HG02840 (cell line): ENCODE results near the gene STAT5B.
"Not testable (repeated sequence)": the region's sequence is repeated elsewhere in the genome, so short reads cannot be mapped to it uniquely, and the experiment has no call there.

Source experiments
- ATAC-seq: cut with Tn5 transposase; IDR thresholded peaks from one replicate; pipeline ENCODE4 v1.9.1; 2021; ENCODE audit warnings: mild to moderate bottlenecking, moderate library complexity, moderate number of reproducible peaks; ENCODE audit not compliant: unreplicated experiment, low FRiP score

The STAT5B gene

DNA sequence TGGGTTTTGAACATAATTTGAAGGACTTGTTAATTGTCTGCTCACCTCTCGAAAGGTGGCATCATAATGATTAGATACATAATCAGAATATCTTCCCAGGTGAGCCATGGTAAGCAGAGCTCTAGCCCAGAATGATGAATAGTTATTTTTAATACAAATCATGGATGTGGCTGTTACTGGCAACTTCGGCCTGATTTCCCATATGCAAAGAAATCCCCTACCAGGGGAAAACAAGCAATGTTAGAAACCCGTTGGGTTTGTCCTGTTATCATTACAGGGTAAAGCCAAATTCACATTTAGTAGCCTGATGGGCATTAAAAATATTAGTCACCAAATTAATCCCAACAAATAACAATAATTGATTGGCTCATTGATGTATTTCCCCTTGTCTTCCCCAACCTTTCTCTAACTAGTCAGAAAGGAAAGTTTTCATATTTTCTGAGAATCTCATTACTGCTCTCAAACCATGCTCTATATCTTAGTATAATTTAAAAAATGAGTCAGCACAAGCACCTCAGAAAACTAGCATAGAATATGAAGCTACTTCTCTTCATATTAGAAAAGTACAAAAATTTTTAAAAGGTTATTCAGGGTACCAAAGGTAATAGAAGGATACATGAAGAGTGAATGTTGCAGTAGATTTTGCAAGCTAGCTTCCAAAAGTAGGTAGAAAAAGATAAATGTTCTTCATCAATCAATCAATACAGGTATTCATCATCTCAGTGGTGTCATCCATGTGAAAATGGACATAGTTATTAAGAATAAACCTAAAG, 5.0 kb downstream of the STAT5B start:
- ATAC-seq: no peak

DNA sequence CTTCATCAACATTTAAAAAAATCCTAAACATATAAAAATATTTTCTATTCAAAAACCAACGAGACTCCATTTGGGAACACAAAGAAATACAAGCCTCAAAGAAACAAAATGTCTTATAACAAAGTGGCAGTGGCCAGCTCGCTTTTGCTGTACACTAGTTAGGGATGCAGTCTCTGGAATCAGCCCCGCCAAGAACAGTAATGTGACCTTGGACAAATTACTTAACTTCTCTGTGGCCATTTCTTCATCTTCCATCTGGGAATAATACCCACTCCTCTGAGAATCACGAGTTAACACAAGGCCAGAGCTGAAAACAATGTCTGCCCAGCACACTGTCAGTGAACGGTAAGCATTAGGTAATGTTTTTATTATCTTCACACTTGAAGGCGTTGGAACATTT, 5.6 kb downstream of the STAT5B start:
- no peak for ATAC-seq

DNA sequence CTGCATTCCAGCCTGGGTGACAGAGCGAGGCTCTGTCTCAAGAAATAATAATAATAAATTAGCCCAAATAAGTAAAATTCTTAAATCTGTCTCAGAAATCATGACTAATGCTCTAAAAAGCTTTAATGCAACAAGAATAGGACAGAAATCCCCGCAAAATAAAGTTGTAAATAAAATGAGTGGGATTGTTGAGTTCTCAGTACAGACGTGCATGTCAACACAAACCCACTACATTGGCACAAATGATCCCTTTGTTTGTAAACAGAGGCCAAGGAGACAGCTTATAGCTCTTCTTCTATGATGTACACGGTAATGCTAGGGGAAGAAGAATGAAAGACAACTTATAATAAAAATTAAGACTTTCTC, 6.0 kb downstream of the STAT5B start:
- no peak for ATAC-seq

GRCh38 chr17:42268236-42268635, 8.0 kb downstream of the STAT5B start:
- no peak for ATAC-seq

DNA sequence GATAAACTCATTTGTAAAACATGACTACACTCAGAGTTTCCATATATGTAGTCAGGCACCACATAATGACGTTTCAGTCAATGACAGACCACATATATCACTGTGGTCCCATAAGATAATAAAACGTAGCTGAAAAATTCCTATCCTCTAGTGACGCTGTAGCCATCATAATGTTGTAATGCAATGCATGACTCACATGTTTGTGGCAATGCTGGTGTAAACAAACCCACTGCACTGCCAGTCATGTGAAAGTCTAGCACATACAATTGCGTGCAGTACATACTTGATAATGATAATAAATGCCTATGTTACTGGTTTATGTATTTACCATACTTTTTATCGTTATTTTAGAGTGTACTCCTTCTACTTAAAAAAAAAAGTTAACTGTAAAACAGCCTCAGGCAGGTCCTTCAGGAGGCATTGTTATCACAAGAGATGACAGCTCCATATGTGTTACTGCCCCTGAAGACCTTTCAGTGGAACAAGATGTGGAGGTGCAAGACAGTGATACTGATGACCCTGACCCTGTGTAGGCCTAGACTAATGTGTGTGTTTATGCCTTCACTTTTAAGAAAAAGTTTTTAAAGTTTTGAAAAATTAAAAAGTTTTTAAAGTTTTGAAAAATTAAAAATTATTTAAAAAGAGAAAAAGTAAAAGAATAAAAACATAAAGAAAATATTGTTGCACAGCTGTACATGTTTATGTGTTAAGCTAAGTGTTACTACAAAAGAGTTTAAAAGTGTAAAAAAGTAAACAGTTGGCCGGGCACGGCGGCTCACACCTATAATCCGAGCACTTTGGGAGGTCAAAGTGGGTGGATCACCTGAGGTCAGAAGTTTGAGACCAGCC, 9.0 kb downstream of the STAT5B start:
- ATAC-seq: no peak

DNA sequence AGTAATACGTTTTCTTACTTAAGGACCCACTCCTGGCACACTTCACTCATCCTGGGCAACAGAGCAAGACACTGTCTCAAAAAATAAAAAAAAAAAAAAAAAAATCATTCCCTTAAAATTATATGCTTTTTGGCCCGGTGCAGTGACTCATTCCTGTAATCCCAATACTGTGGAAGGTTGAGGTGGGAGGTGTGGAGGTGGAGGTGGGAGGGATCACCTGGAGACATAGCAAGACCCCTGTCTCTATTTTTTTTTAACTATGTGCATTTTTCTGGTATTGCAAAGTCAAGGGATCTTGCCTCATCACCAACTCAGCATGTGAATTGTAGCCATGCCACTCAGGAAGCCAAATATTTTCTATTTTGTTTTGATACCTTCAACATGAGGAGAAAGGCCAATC, 9.7 kb downstream of the STAT5B start:
- no peak for ATAC-seq

DNA sequence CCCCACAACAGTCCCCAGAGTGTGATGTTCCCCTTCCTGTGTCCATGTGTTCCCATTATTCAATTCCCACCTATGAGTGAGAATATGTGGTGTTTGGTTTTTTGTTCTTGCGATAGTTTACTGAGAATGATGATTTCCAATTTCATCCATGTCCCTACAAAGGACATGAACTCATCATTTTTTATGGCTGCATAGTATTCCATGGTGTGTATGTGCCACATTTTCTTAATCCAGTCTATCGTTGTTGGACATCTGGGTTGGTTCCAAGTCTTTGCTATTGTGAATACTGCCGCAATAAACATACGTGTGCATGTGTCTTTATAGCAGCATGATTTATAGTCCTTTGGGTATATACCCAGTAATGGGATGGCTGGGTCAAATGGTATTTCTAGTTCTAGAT, 11.8 kb downstream of the STAT5B start:
- ATAC-seq: not testable (repeated sequence)

- no peak for ATAC-seq
Observed at GRCh38 chr17:42260318-42260717, 15.9 kb downstream of the STAT5B start.

DNA sequence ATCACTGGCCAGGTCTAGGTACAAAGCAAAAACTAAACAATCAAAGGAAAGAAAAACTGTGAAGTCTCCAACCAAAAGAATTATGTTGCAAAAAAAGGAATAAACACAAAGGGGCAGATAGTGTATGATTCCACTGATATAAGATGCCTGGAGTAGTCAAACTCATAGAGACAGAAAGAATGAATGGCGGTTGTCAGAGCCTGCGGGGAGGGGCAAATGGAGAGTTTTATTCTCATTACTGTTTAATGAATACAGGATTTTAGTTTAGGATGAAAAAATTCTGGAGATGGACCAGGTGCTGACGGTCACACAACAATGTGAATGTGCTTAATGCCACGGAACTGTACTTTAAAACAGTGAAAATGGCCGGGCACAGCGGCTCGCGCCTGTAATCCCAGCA, 20.7 kb downstream of the STAT5B start:
- no peak for ATAC-seq

DNA sequence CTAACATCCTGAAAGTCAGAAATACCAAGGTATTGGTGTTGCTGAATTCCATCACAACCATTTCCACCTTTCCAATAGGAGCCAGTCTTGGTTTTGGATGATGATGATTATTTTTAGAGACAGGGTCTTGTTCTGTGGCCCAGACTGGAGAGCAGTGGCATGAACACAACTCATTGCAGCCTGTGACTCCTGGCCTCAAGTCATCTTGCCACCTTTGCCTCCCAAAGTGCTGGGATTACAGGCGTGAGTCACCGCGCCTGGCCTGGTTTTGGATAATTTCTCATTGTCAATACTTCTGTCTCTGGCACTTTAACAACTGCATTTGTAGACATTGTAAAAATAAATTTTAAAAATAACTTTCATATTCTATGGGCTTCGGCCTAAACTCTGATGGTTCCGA, 22.6 kb downstream of the STAT5B start:
- ATAC-seq: no peak

- no peak for ATAC-seq
Observed at GRCh38 chr17:42252597-42253550, 23.3 kb downstream of the STAT5B start.

GRCh38 chr17:42251115-42251514, 25.1 kb downstream of the STAT5B start:
- ATAC-seq: no peak

- ATAC-seq: no peak
Observed at GRCh38 chr17:42249681-42250446, 26.3 kb downstream of the STAT5B start.

DNA sequence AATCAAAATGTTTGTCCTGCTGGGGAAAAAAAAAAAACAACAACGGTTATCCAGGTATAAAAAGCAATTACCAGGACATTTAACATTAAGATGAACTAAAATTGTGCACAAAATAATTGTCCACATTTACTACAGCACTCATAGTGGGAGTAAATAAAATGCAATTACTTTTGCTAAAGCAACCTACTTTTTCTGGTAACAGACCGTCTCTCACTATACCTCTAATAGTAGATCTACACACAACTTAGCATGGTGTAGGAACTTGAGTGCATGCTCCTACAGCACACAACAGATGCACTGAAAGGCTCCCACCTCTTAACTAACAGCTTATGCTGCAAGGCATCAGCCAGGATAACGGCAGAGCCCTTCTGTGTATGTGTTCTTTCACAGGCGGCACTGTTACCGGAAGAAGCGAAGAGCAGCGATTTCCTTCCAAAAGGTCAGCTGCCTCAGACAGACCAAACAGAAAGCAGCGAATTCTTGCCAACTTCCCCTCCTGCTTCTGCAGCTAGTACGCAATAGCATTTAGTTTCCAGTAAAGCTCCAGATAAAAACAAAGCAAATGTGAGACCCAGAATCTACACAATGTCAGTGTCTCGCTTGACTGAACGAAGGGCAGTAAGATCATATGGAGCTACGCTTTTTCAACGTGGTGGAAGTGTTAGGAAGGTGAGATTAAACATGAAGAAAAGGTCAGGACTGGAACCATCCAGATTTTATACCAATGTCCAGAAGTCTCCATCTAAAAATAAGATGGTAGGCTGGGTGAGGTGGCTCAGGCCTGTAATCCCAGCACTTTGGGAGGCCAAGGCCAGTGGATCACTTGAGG, 27.6 kb downstream of the STAT5B start:
- no peak for ATAC-seq

DNA sequence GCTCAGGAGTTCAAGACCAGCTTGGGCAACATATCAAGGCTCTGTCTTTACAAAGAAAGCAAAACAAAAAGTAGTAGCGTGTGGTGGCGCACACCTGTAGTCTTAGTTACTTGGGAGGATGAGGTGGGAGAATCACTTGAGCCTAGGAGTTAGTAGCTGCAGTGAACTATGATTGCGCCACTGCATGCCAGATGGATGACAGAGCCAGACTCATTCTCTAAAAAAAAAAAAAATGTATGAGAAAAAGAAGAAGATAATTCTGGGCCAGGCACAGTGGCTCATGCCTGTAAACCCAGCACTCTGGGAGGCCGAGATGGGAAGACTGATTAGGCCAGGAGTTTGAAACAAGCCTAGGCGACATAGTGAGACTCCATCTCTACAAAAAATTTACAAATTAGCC, 28.5 kb downstream of the STAT5B start:
- no peak for ATAC-seq

DNA sequence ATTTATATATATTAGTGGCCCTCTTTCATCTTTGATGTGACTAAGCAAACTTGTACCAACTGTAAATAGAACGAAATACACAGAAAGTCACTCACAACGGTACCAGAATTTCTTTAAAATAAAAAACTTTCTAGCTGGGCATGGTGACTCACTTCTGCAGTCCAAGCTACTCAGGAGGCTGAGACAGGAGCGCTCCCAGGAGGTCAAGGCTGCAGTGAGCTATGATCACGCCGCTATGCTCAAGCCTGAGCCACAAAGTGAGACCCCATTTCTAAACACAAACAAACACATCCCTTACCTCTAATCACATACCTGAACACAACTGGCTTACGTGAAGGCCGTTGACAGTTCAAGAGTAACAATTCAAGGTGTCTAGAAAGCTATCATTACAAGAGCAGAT, 29.7 kb downstream of the STAT5B start:
- no peak for ATAC-seq

DNA sequence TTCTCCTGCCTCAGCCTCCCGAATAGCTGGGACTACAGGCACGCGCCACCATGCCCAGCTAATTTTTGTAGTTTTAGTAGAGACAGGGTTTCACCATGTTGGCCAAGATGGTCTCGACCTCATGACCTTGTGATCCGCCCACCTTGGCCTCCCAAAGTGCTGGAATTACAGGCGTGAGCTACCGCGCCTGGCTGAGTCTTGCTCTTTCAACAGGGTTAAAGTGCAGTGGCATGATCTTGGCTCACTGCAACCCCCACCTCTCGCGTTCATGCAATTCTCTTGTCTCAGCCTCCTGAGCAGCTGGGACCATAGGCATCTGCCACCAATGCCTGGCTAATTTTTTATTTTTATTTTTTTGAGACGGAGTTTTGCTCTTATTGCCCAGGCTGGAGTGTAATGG, 31.0 kb downstream of the STAT5B start:
- ATAC-seq: not testable (repeated sequence)

DNA sequence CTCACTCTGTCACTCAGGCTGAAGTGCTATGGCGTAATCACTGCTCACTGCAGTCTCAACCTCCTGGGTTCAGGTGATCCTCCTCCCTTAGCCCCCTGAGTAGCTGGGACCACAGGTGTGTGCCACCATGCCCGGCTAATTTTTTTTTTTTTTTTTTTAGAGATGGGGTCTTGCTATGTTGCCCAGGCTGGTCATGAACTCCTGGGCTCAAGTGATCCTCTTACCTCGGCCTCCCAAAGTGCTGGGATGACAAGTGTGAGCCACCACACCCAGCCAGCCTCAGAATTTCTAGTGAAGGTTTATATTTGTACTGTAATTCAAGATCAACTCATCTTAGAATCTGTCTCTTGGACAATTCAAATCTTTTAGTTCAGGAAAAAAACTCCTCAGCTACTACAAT, 32.1 kb downstream of the STAT5B start:
- ATAC-seq: not testable (repeated sequence)

DNA sequence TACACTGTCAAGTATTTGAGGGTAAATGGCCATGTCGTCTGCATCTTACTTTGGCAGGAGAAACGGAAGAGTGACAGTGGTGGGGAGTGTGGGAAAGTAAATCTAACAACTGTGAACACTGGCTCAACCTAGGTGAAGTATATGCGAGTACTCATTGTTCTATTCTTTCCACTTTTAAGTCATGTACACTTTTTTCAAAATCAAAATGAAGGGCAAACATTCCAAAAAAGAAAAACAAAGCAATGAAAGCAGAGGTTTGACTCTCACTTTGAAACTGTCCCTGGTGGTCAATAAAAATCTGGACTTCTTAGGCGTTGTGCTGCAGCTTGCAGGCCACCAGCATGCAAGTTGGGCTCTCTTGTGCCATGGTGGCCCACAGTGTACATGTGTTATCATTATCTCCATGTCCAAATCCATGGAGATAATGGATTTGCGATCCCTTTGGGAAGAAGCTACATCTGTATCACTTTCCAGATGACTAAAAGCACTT, 32.7 kb downstream of the STAT5B start:
- ATAC-seq: no peak
